ENCODE measurements around the gene ERGIC1.

- TF ChIP-seq, protein P1, sequence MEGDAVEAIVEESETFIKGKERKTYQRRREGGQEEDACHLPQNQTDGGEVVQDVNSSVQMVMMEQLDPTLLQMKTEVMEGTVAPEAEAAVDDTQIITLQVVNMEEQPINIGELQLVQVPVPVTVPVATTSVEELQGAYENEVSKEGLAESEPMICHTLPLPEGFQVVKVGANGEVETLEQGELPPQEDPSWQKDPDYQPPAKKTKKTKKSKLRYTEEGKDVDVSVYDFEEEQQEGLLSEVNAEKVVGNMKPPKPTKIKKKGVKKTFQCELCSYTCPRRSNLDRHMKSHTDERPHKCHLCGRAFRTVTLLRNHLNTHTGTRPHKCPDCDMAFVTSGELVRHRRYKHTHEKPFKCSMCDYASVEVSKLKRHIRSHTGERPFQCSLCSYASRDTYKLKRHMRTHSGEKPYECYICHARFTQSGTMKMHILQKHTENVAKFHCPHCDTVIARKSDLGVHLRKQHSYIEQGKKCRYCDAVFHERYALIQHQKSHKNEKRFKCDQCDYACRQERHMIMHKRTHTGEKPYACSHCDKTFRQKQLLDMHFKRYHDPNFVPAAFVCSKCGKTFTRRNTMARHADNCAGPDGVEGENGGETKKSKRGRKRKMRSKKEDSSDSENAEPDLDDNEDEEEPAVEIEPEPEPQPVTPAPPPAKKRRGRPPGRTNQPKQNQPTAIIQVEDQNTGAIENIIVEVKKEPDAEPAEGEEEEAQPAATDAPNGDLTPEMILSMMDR (IDR thresholded peaks at IDR 0.05 in 4 of 5, conservative IDR thresholded peaks at IDR 0.05 in 1 of 5), result no peak
- TF ChIP-seq POLR2A (IDR thresholded peaks at IDR 0.05), result no peak
Measured at GRCh38 chr5:172985596-172985995, 151.5 kb downstream of the ERGIC1 start.
